LNCAP (cell line): Measurements from ENCODE around the gene BEND3.

Experiments
- CTCF ChIP-seq: fragments of 450-650 bp; IDR thresholded peaks from 2 replicates; pipeline ENCODE4 v1.5.1; 2017; ENCODE audit warnings: mild to moderate bottlenecking

BEND3 gene

DNA sequence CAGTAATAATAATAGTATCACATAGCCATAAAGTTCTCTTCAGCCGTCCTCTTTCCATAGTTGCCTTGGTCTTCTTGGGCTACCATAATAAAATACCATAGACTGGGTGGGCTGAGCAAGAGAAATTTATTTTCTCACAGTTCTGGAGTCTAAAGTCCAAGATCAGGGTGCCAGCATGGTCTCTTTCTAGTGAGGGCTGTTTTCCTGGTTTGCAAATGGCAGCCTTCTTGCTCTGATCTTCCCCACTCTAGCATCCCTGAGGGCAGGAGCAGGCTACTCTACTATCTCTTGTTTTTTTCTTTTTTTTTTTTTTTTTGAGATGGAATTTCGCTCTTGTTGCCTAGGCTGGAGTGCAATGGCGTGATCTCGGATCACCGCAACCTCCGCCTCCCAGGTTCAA, 8.2 kb upstream of the BEND3 start:
- TF ChIP-seq CTCF: no peak

GRCh38 chr6:107122748-107123147, 7.4 kb upstream of the BEND3 start:
- TF ChIP-seq CTCF: no peak

- no peak for TF ChIP-seq CTCF
Observed at GRCh38 chr6:107121964-107122495, 6.7 kb upstream of the BEND3 start.

GRCh38 chr6:107121266-107121665, 6.0 kb upstream of the BEND3 start:
- TF ChIP-seq CTCF: no peak

- TF ChIP-seq CTCF: no peak
Observed at GRCh38 chr6:107120404-107120803, 5.1 kb upstream of the BEND3 start.

- no peak for TF ChIP-seq CTCF
Observed at GRCh38 chr6:107118976-107119375, 3.7 kb upstream of the BEND3 start.

- no peak for TF ChIP-seq CTCF
Observed at GRCh38 chr6:107116931-107117330, 1.6 kb upstream of the BEND3 start.

DNA sequence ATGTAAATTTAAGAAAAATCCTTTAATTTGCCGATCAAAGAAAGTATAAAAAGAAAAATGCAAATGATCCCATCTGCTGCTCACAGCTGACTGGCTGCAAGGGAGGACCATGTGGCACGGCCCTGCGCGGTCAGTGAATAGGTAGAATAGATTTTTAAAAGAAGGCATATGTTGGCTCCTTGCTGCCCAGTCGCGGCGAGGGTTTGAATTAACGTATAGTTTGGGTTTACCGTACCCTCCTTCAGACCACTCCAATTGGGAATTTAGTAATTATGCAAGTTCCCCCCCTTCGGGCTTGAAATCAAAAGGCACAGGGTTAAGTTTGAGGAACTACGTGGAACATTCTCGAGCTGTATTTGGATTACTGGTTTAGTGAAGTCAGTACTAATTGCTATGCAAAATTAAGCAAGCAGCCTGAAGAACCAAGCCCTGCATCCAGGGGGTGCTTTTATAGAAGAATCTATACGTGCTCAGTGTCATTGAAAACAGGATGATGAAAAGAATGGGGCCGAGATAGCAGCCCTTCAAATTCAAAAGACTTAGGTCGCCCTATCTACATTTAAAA, 1.1 kb upstream of the BEND3 start:
- no peak for TF ChIP-seq CTCF
